ENCODE data around the gene SPOCK1.
"Not testable (repeated sequence)": the region's sequence is repeated elsewhere in the genome, so short reads cannot be mapped to it uniquely, and the experiment has no call there.

SPOCK1 gene

DNA sequence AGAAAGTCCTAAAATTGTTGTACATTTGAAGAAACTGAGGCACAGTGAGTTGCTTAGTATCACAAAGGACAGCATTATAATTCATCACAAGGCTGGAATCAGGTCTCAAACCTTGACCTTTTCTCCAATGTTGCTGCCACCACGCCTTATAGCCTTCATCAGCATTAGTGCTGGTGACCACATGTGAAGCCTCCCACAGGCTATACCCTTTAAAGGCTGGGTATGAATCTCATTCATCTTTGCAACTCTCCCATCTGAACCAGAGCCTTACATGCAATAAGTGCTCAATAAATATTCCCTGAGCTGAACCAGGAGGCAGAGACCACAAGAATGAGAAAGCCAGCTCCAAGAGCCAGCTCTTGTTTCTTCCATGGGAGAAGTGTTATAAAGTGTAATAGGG lies 104.7 kb downstream of the SPOCK1 start:
- DNase-seq = no peak

GRCh38 chr5:137393196-137393993 lies 105.7 kb downstream of the SPOCK1 start:
- no peak for DNase-seq

DNA sequence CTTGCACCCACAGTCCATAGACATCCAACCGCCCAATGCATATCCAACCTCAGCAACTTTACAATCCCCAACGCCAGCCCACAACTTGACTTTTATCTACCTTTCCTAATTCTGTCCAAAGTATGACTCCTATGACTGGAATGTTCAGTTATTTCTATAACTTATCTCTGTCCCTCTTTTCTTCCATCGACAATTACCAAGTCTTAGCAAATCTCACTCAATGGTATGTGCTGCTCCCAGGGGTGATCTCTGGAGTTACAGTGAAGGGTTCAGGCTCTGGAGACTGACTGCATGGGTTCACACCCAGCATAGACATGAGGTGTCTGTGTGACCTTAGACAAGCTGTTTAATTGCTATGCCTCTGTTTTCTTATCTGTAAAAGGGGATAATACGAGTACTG lies 106.9 kb downstream of the SPOCK1 start:
- no peak for DNase-seq

DNA sequence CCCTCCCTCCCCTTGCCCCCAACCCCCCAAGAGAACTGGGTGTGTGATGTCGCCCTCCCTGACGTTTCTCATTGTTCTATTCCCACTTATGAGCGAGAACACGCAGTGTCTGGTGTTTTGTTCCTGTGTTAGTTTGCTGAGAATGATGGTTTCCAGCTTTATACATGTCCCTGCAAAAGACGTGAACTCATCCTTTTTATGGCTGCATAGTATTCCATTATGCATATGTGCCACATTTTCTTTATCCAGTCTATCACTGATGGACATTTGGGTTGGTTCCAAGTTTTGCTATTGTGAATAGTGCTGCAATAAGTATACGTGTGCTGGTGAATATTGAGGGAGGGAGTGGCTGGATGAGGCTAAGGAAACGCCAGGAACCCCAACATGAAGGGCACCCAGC lies 108.1 kb downstream of the SPOCK1 start:
- not testable (repeated sequence) for DNase-seq

DNA sequence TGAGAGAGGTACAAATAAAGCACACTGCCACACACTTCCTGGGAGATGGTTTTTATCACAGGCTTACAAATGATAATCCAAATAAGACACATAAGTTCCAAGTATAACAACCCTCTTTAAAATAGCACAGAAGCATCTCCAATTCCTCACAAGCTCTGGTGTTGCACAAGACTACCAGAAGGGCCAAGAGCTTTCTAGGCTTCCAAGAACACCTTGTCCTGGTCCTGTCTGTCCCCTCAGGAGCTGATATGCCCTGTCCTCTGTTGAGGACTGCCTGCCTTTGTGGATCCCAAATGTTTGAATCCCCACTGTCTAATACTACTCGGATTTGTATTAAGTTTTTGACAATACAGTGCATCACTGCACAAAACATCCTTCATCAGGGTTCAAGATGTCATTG lies 110.1 kb downstream of the SPOCK1 start:
- no peak for DNase-seq

GRCh38 chr5:137385064-137385463 lies 114.1 kb downstream of the SPOCK1 start:
- no peak for DNase-seq

DNA sequence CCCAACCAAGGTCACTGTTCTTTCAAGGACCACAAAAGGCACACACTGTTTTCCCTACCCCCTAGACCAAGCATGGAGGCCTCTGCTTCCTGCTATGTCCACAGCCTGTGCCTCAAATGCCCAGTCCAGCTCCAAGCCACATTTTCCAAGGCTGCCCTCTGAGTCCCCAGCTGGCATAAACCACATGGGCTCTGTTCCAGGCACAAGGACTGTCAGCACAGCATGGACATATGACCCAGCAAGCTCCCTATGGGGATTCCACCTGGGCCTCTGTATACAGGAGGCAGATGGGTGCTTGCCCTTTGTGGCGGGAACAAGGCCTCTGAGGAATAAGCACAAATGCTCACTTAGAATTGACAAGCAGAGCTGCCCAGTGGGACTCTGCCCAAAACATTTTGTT lies 115.2 kb downstream of the SPOCK1 start:
- no peak for DNase-seq

GRCh38 chr5:137381555-137381954 lies 117.6 kb downstream of the SPOCK1 start:
- DNase-seq = no peak

DNA sequence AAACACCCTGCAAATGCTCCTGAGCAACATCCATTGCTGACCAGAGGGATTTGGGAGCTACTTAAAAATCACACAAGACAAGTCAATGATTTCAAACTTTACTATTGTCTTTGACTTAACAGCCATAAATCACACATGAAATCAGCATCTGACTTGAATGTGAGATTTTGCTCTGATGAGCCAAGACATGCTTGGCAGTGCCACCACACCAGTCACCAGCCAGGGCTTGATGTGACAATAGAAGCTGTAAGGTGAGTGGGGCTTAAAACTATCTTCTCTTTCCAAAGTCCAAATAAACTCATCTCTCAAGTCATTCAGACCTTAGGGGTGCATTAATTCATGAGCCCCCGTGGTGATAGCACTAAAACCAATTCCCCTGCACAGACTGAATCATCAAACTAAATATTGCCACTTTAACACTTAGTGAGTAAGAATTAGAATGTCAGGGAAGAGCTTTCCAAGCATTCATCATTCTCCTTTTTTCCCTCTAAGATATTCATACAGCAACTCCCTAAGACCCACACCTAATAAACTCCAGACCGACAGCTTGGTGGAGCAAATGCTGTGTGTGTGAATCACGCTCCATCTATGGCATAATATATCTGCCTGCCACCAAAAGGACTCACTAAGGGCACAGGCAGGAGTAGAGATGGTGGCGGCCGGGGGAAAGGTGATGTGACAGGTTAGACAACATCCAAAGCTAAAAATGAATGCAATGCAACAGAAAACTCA lies 119.4 kb downstream of the SPOCK1 start:
- DNase-seq = no peak

- no peak for DNase-seq
Measured at GRCh38 chr5:137375741-137376526, 123.2 kb downstream of the SPOCK1 start.

DNA sequence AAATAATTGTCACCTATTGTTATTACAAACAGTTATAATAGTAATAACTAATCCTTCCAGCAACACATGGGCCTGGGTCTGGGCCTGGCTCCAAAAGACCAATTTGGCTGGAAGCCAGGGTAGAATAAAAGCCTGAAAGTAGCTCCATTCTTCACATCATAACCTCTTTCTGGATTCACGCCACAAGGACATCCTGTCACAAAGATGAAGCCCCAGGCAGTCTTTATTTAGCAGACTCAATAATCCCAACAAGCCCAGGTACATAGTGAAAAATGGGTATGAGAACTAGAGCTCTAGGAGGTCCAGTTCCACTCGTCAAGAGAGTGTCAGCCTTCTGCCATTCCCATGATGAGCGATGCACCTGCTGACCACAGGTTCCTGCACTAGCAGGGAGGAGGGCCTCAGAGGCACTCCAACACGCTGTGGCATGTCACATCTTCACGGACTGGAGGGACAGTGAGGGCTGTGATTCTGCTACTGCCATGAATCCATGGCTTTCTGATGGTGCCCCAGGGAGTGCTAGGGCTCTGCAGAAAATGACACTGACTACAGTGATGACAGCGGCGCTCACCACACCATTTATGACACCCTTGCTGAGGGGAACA lies 124.9 kb downstream of the SPOCK1 start:
- DNase-seq = no peak

DNA sequence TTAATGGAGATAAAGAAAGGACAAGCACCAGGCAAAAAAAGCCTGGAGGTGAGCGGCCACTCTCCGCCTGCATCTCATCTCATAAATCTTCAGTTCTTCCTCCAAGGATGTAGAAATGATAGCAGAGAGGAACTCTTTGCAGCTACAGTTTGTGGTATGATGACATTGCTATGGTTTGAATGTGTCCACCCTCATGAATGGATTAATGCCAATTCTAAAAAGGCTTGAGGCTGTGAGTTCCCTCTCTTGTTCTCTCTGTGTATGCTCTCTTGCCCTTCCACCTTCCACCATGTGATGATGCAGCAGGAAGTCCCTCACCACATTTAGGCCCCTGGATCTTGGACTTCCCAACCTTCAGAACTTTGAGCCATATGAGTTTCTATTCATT lies 126.4 kb downstream of the SPOCK1 start:
- DNase-seq = peak; percentile 8 to 52 (median 38)

DNA sequence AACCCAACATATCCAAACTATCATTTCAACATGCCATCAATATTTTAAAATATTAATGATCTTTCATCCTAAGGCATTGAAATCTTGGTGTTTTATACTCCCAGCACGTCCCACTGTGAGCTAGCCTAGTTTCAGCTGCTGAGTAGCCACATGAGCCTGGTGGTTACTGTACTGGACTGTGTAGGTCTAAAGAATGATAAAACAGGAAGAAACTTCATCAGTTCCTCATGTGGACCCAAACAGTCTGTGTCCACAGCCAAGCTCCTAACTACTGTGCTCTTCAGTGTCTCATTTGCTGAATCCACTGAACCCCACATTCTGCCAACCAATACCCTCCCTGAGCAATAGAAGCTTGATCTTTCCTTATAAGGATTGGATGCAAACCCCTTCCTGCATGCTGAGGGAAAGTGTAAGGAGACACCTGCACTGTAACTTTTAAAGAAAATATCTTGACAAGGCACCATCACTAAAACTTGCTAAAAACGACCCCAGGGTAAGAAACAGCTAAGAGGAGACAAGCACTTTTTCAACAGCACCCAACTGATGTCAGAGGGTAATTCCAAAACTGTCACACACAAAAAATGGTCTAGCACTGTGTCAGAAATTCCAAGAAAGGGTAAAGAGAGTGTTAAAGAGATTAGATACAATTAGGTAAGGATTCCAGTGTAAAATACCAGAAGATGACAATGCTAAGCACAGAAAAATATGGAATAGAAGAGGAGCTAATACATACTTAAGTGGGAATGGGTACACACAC lies 126.9 kb downstream of the SPOCK1 start:
- DNase-seq = peak; percentile 22 to 51 (median 42)

- DNase-seq = no peak
Measured at GRCh38 chr5:137370096-137371071, 128.7 kb downstream of the SPOCK1 start.

DNA sequence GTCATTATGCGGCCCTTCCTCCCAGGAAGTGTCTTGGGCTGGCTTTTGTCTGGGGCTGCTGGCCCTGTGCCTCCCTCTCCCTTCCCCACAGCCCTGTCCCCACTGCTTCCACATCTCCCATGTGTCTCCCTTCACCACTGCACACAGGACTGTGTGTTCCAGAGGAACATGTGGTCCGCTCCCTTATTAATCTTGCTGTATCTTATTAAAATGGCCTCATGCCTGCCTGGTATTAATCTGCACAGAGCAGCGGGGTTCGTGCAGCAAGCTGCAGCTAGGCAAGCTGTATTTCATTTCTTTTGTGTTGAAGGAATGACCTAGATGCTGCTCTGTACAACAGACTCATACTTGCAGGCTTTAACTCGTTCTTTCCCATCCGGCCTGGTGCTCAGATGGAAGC lies 130.5 kb downstream of the SPOCK1 start:
- DNase-seq = no peak

DNA sequence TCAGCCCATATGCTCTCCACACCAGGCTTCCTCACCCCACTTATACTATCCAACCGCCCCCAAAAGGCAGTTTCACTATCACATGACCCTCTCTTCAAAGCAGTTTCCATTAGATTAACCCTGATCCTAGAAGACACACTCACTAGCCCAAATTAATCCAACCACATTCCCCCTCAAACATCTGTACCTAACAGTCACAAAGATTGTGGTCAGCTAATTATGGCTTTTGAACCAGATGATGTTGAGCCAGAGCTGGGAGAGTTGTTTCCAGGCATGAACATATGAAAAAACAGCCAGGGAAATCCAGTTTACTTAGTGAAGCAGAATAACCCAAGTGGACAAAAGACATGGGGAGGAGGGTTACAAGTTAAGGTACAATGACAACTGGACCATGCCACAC lies 131.2 kb downstream of the SPOCK1 start:
- DNase-seq = no peak

DNA sequence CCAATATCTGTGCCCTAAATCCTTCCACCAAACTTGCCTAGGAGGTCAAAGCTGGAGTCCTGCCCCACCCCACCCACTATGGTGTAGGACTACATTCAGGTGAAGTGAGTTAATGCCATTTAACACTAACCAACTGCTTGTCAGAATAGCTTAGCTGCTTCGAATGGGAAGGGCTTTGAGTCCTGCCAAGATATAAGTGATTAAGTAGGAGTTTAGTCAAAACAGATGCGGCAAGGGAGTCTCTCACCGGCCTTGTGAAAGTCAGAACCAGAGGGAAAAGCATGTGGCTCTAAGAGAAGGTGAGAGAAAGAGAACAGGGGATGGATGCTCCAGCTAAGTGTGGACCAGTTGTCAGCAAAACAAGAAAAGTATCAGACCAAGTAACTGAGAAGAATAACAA lies 132.6 kb downstream of the SPOCK1 start:
- DNase-seq = no peak

GRCh38 chr5:137365126-137365865 lies 133.8 kb downstream of the SPOCK1 start:
- no peak for DNase-seq

- DNase-seq = no peak
Measured at GRCh38 chr5:137361280-137361679, 137.8 kb downstream of the SPOCK1 start.

GRCh38 chr5:137360607-137361006 lies 138.5 kb downstream of the SPOCK1 start:
- DNase-seq = peak in 1 of 4 experiments; percentile 13

All from suppressor macrophage (primary cell).